Endothelial cell of umbilical vein (primary cell): ENCODE results near the gene MBNL2. TPM values are rescaled to one million over a fixed set of nuclear protein-coding genes. Genes with fewer than 3 reads are reported as not detected.

Experiments used
- BruUV-seq: library from RNA; stranded (reverse); fragments of 400-500 nt; replicated peaks from 2 replicates; lab custom pipeline; 2021; lab: Mats Ljungman, UMichigan
- CTCF ChIA-PET: fragments of 300-600, 350-600 bp; sonication (Branson Sonifier 250); formaldehyde crosslinking; loops from one replicate; lab custom pipeline; 2021; ENCODE audit warnings: antibody characterized with exemption, inconsistent platforms; lab: Charles Lee
- POLR2A ChIA-PET: fragments of 300-600, 350-600 bp; sonication (Branson Sonifier 250); formaldehyde crosslinking; loops from one replicate; lab custom pipeline; 2021; ENCODE audit warnings: antibody characterized with exemption, inconsistent platforms; lab: Charles Lee
- DNase-seq: peaks from one replicate; pipeline ENCODE4 v3.0.0-alpha.2; 2011; ENCODE audit warnings: low read depth, low spot score
- FAIRE-seq: peaks from 2 replicates; lab custom pipeline; 2011; peaks lifted over from hg19 to GRCh38; lab: Jason Lieb, UNC
- H2AFZ ChIP-seq: 2 replicates; pipeline ENCODE4 v1.6.0; 2012; ENCODE audit warnings: low read depth, low read length, control low read depth, inconsistent platforms
- H3K27ac ChIP-seq: 2 replicates; pipeline ENCODE4 v1.5.1; 2011; ENCODE audit warnings: low read depth, mild to moderate bottlenecking, control low read depth, low read length, moderate library complexity; ENCODE audit not compliant: insufficient read depth
- H3K27me3 ChIP-seq, 2 experiments: 2 replicates each; pipeline versions ENCODE4 v1.6.0 to v1.6.1; 2011; ENCODE audit warnings: low read length in 2 of 2, mixed read lengths in 1 of 2; ENCODE audit not compliant: control insufficient read depth in 2 of 2, insufficient read depth in 2 of 2
- H3K36me3 ChIP-seq, 2 experiments: 2 replicates in 1 of 2; 3 replicates in 1 of 2; pipeline ENCODE4 v1.5.1; 2011; ENCODE audit warnings: low read length in 2 of 2, mild to moderate bottlenecking in 1 of 2, moderate library complexity in 1 of 2; ENCODE audit not compliant: control insufficient read depth in 2 of 2, insufficient read depth in 2 of 2; ENCODE audit errors: extremely low read depth in 1 of 2
- H3K4me1 ChIP-seq: 3 replicates; pipeline ENCODE4 v1.5.1; 2011; ENCODE audit warnings: mild to moderate bottlenecking, low read length; ENCODE audit not compliant: control insufficient read depth, insufficient read depth; ENCODE audit errors: extremely low read depth
- H3K4me2 ChIP-seq: 2 replicates; pipeline ENCODE4 v1.6.1; 2011; ENCODE audit warnings: low read length, control low read depth, mixed read lengths; ENCODE audit not compliant: insufficient read depth
- H3K4me3 ChIP-seq, 3 experiments: fragments of 200-600 bp in 1 of 3; sonication (generic), shearing (Covaris generic) in 1 of 3; replicated peaks in 1 of 3; 2 replicates each; pipeline ENCODE4 v1.5.1; 2011 to 2016; ENCODE audit warnings: control low read depth in 3 of 3, low read length in 3 of 3, mild to moderate bottlenecking in 2 of 3, inconsistent platforms in 1 of 3, low read depth in 1 of 3, moderate library complexity in 1 of 3; ENCODE audit not compliant: insufficient read depth in 1 of 3
- H3K79me2 ChIP-seq: 2 replicates; pipeline ENCODE4 v1.6.0; 2012; ENCODE audit warnings: low read length, inconsistent platforms; ENCODE audit not compliant: control insufficient read depth, insufficient read depth
- H3K9ac ChIP-seq: replicated peaks from 2 replicates; pipeline ENCODE3; 2011; ENCODE audit warnings: low read length, control low read depth; ENCODE audit not compliant: insufficient read depth; ENCODE audit errors: extremely low read depth
- H3K9me1 ChIP-seq: replicated peaks from 3 replicates; pipeline ENCODE4 v1.6.0; 2011; ENCODE audit warnings: mild to moderate bottlenecking, low read length; ENCODE audit not compliant: control insufficient read depth, insufficient read depth; ENCODE audit errors: extremely low read depth
- H3K9me3 ChIP-seq: replicated peaks from 2 replicates; pipeline ENCODE4 v1.5.1; 2012; ENCODE audit warnings: low read length, inconsistent platforms; ENCODE audit not compliant: control insufficient read depth, insufficient read depth
- H4K20me1 ChIP-seq: replicated peaks from 2 replicates; pipeline ENCODE3; 2011; ENCODE audit warnings: mild to moderate bottlenecking, low read length; ENCODE audit not compliant: control insufficient read depth, insufficient read depth; ENCODE audit errors: extremely low read depth
- EZH2 ChIP-seq: IDR thresholded peaks from 2 replicates; pipeline ENCODE4 v1.6.1; 2012; ENCODE audit warnings: borderline replicate concordance, low read depth, mild to moderate bottlenecking, moderate library complexity, low read length, inconsistent platforms; ENCODE audit not compliant: severe bottlenecking
- FOS ChIP-seq: IDR thresholded peaks from 2 replicates; pipeline ENCODE4 v1.6.1; 2011; ENCODE audit warnings: mild to moderate bottlenecking, low read length, moderate library complexity, borderline replicate concordance; ENCODE audit not compliant: insufficient read depth
- GATA2 ChIP-seq: IDR thresholded peaks from 2 replicates; pipeline ENCODE4 v1.7.0; 2011; ENCODE audit warnings: low read depth, mild to moderate bottlenecking, moderate library complexity, mixed read lengths, low read length; ENCODE audit not compliant: insufficient read length, insufficient read depth
- JUN ChIP-seq: IDR thresholded peaks from 2 replicates; pipeline ENCODE4 v1.6.1; 2011; ENCODE audit warnings: borderline replicate concordance, low read depth; ENCODE audit not compliant: insufficient read length, insufficient read depth
- MYC ChIP-seq: IDR thresholded peaks from one replicate; pipeline ENCODE4 v1.6.1; 2011; ENCODE audit warnings: mild to moderate bottlenecking, low read depth, low read length
- POLR2A ChIP-seq: IDR thresholded peaks from 2 replicates; pipeline ENCODE4 v1.6.1; 2012; ENCODE audit warnings: low read depth, mild to moderate bottlenecking, control low read depth, low read length
- POLR2AphosphoS5 ChIP-seq: IDR thresholded peaks from 2 replicates; pipeline ENCODE4 v1.6.1; 2012; ENCODE audit warnings: low read depth, mild to moderate bottlenecking, control low read depth, low read length, moderate library complexity; ENCODE audit not compliant: insufficient read depth
- dilution Hi-C: fragments of 300-500 bp; cut with MboI; formaldehyde crosslinking; loops from one replicate; pipeline ENCODE4 v1.15.0; 2019; ENCODE audit warnings: low sequenced_read_pairs; ENCODE audit not compliant: extremely low pct_ligation_motif_present
- intact Hi-C: fragments of 100-400 bp; cut with micrococcal nuclease; formaldehyde crosslinking; loops from one replicate; pipeline ENCODE4 v1.10.0; 2022
- polyA plus RNA-seq, 4 experiments: library from polyadenylated mRNA; depleted of rRNA in 3 of 4; stranded (reverse) in 3 of 4; unstranded in 1 of 4; fragments of >200 nt; gene quantifications; 2 replicates each; pipeline versions ENCODE4 v1.2.1 to v1.2.3, GENCODE V29; 2011 to 2012; ENCODE audit warnings: missing spikeins in 1 of 4
- total RNA-seq: library from RNA; stranded (reverse); gene quantifications from 2 replicates; pipeline ENCODE4 v1.2.3, GENCODE V29; 2021
- TF ChIP-seq, protein P1 (sequence below), 2 donors: IDR thresholded peaks; 1 replicate in 1 of 2; 2 replicates in 1 of 2; pipeline ENCODE4 v1.5.1; 2011; ENCODE audit warnings: low read length in 2 of 2, mild to moderate bottlenecking in 2 of 2, moderate library complexity in 2 of 2, control low read depth in 1 of 2, inconsistent platforms in 1 of 2, low read depth in 1 of 2; ENCODE audit not compliant: insufficient read depth in 1 of 2; ENCODE audit errors: extremely low read depth in 1 of 2
- TF ChIP-seq, protein P2 (sequence below): IDR thresholded peaks from 2 replicates; pipeline ENCODE4 v1.6.1; 2011; ENCODE audit not compliant: insufficient read depth, insufficient read length

The MBNL2 gene
- total and polyA plus RNA-seq, 2 donors (not counting 3 experiments of a cell fraction or from before 2014, with no cell fraction given): 32.9 to 76.5 TPM

DNA sequence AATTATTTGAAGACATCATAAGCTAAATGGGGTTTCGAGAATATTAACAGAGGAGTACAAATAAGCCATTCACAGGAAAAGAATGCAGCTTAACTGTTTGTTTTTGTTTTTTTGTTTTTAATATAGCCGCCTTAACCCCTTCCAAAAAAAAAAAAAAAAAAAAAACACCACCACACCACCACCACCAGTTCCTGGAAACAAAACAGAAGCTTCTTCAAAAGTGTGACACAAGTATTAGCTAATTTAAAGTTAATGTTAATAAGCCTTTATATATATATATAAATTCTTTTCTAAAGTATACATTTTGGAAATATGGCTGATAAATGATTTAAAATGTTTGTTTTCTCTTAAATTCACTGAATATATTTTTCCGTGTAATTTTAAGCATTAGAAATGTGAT is 213.2 kb downstream of the MBNL2 start:
- CTCF ChIA-PET: interaction anchor here (0.6 to 1.8 kb wide), 7 partner anchors 42 to 364 kb away, joined by 3 to 8 read pairs (median 4); no protein-coding TSS in a partner anchor
- POLR2A ChIA-PET: interaction anchor here (0.6 kb wide), 2 partner anchors 103 to 302 kb away, joined by 3 to 4 read pairs; no protein-coding TSS in a partner anchor
- H3K79me2 ChIP-seq: peaks cover 48% of the 10 kb centered on the region

More for the DNA sequence above, 213.2 kb downstream of the MBNL2 start:
- TF ChIP-seq POLR2AphosphoS5 (no peak), FOS (no peak), POLR2A (no peak), EZH2 (no peak), MYC (no peak), GATA2 (no peak), JUN (no peak)
- TF ChIP-seq, protein P1, sequence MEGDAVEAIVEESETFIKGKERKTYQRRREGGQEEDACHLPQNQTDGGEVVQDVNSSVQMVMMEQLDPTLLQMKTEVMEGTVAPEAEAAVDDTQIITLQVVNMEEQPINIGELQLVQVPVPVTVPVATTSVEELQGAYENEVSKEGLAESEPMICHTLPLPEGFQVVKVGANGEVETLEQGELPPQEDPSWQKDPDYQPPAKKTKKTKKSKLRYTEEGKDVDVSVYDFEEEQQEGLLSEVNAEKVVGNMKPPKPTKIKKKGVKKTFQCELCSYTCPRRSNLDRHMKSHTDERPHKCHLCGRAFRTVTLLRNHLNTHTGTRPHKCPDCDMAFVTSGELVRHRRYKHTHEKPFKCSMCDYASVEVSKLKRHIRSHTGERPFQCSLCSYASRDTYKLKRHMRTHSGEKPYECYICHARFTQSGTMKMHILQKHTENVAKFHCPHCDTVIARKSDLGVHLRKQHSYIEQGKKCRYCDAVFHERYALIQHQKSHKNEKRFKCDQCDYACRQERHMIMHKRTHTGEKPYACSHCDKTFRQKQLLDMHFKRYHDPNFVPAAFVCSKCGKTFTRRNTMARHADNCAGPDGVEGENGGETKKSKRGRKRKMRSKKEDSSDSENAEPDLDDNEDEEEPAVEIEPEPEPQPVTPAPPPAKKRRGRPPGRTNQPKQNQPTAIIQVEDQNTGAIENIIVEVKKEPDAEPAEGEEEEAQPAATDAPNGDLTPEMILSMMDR (IDR thresholded peaks at IDR 0.05; ENCODE audit: extremely low read depth in 1 of 2, insufficient read depth in 1 of 2, low read depth in 1 of 2, low read length in 2 of 2): no peak
- TF ChIP-seq, protein P2, sequence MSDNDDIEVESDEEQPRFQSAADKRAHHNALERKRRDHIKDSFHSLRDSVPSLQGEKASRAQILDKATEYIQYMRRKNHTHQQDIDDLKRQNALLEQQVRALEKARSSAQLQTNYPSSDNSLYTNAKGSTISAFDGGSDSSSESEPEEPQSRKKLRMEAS: no peak
- H3K36me3 ChIP-seq: no peaks in the 10 kb centered on the region
- DNase-seq (no peak), FAIRE-seq (no peak)
- no peak overlapping the region for H3K27ac ChIP-seq
- no peaks in the 10 kb centered on the region for H3K9me1 ChIP-seq
- H3K4me2 ChIP-seq: peak overlapping the region; percentile 94
- no peak overlapping the region for H2AFZ ChIP-seq
- H3K27me3 ChIP-seq: no peaks in the 10 kb centered on the region
- peak overlapping the region; percentile 77 to 92 (median 80) for H3K4me3 ChIP-seq
- dilution Hi-C loops (no loop called here), intact Hi-C loops (loop anchor here (1.0 to 10.0 kb wide), 2 partner anchors 365 to 1381 kb away; partner anchors contain the start of gene UGGT2)
- no peaks in the 10 kb centered on the region for H3K9me3 ChIP-seq
- peak overlapping the region; percentile 71 for H3K9ac ChIP-seq
- H3K4me1 ChIP-seq: peaks cover 29% of the 10 kb centered on the region
- no peaks in the 10 kb centered on the region for H4K20me1 ChIP-seq
- BruUV-seq: no TSS peak
